ENCODE data around the gene TARBP2. TPM values are rescaled to one million over a fixed set of nuclear protein-coding genes. Genes with fewer than 3 reads are reported as not detected.

Gene TARBP2
- total RNA-seq, 1 donor from 2014 or later: 41.2 TPM

GRCh38 chr12:53552361-53553327, 51.6 kb downstream of the TARBP2 start:
- no peak for DNase-seq (ENCODE audit: low read depth in 2 of 2)

Other genes starting within 250 kb of the TARBP2 start
- gene ESPL1, start 233.0 kb upstream of the TARBP2 start, total RNA-seq: 4.2 and 6.0 TPM in 2 replicates
- gene PFDN5, start 205.7 kb upstream of the TARBP2 start, total RNA-seq: 350 and 426 TPM in 2 replicates
- 29.5 and 36.0 TPM in 2 replicates for gene MYG1, start 201.6 kb upstream of the TARBP2 start, total RNA-seq
- 31.8 and 31.9 TPM in 2 replicates for gene AAAS, start 179.7 kb upstream of the TARBP2 start, total RNA-seq
- gene SP7, start 164.9 kb upstream of the TARBP2 start, total RNA-seq: not detected in 2 replicates
- 24.4 and 32.0 TPM in 2 replicates for gene SP1, start 121.1 kb upstream of the TARBP2 start, total RNA-seq
- gene AMHR2, start 77.4 kb upstream of the TARBP2 start, total RNA-seq: not detected in 2 replicates
- gene PRR13, start 59.5 kb upstream of the TARBP2 start, total RNA-seq: 14.2 and 15.8 TPM in 2 replicates
- 293 and 482 TPM in 2 replicates for gene PCBP2, start 49.2 kb upstream of the TARBP2 start, total RNA-seq
- gene MAP3K12, start 1.8 kb upstream of the TARBP2 start, total RNA-seq: 5.2 and 5.5 TPM in 2 replicates
- gene NPFF, start 6.2 kb downstream of the TARBP2 start, total RNA-seq: not detected in 2 replicates
- gene ATF7, start 125.1 kb downstream of the TARBP2 start, total RNA-seq: 8.6 and 10.2 TPM in 2 replicates
- gene ATP5MC2, start 174.8 kb downstream of the TARBP2 start, total RNA-seq: 110 and 133 TPM in 2 replicates
- gene CALCOCO1, start 226.2 kb downstream of the TARBP2 start, total RNA-seq: 44.9 and 72.6 TPM in 2 replicates

Measured in dermis microvascular lymphatic vessel endothelial cell (primary cell).